Measurements from ENCODE around the gene TP53. TPM values are rescaled to one million over a fixed set of nuclear protein-coding genes. Genes with fewer than 3 reads are reported as not detected.

Gene TP53
- total RNA-seq, 1 experiment from 2014 or later: 129 TPM

DNA sequence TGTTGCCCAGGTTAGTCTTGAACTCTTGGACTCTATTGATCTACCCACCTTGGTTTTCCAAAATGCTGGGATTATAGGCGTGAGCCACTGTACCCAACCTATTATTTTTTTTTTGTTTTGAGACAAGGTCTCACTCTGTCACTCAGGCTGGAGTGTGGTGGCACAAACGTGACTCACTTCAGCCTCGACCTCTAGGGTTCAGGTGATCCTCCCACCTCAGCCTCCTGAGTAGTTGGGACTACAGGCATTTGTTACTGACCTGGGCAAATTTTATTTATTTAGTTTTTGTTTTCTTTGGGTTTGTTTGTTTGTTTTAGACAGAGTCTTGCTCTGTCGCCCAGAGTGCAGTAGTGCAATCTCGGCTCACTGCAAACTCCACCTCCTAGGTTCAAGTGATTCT is 63.6 kb downstream of the TP53 start:
- H3K9me3 ChIP-seq (ENCODE audit: control insufficient read depth, insufficient read depth, low read depth, low read length): no peaks in the 10 kb centered on the region
- intact Hi-C loops (cut with micrococcal nuclease; ENCODE audit: unreplicated experiment) (no loop called here), in situ Hi-C loops (cut with HindIII; ENCODE audit: low pct_unique_long_range_greater_than_20kb, low sequenced_read_pairs) (no loop called here)
- BruUV-seq (replicated peaks): no TSS peak
- no peaks in the 10 kb centered on the region for H3K36me3 ChIP-seq (ENCODE audit: control insufficient read depth, insufficient read depth, low read length)
- no peak for TF ChIP-seq POLR2AphosphoS5 (IDR thresholded peaks at IDR 0.05; ENCODE audit: low read depth, low read length)
- no peak for TF ChIP-seq CTCF (IDR thresholded peaks at IDR 0.05)
- TF ChIP-seq, protein P1, sequence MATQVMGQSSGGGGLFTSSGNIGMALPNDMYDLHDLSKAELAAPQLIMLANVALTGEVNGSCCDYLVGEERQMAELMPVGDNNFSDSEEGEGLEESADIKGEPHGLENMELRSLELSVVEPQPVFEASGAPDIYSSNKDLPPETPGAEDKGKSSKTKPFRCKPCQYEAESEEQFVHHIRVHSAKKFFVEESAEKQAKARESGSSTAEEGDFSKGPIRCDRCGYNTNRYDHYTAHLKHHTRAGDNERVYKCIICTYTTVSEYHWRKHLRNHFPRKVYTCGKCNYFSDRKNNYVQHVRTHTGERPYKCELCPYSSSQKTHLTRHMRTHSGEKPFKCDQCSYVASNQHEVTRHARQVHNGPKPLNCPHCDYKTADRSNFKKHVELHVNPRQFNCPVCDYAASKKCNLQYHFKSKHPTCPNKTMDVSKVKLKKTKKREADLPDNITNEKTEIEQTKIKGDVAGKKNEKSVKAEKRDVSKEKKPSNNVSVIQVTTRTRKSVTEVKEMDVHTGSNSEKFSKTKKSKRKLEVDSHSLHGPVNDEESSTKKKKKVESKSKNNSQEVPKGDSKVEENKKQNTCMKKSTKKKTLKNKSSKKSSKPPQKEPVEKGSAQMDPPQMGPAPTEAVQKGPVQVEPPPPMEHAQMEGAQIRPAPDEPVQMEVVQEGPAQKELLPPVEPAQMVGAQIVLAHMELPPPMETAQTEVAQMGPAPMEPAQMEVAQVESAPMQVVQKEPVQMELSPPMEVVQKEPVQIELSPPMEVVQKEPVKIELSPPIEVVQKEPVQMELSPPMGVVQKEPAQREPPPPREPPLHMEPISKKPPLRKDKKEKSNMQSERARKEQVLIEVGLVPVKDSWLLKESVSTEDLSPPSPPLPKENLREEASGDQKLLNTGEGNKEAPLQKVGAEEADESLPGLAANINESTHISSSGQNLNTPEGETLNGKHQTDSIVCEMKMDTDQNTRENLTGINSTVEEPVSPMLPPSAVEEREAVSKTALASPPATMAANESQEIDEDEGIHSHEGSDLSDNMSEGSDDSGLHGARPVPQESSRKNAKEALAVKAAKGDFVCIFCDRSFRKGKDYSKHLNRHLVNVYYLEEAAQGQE (IDR thresholded peaks at IDR 0.05; ENCODE audit: insufficient read depth in 1 of 2, low read depth in 2 of 2, low read length in 1 of 2): no peak
- TF ChIP-seq SIN3A (IDR thresholded peaks at IDR 0.05; ENCODE audit: borderline replicate concordance, insufficient read depth, low read depth, low read length): no peak
- no peak for TF ChIP-seq TCF7L2 (IDR thresholded peaks at IDR 0.05; ENCODE audit: low read depth, low read length)
- H3K27ac ChIP-seq (ENCODE audit: low read length): no peak overlapping the region
- CTCF ChIA-PET: no interaction called here
- DNase-seq (ENCODE audit: low read depth, low spot score) (no peak), ATAC-seq (no peak)
- POLR2A ChIA-PET: no interaction called here
- peaks cover 7% of the 10 kb centered on the region for H3K4me1 ChIP-seq (ENCODE audit: control insufficient read depth, insufficient read depth, low read length)
- H3K27me3 ChIP-seq (ENCODE audit: control insufficient read depth, insufficient read depth, low read length): no peaks in the 10 kb centered on the region
- no peak overlapping the region for H3K4me3 ChIP-seq (ENCODE audit: low read depth in 2 of 2, low read length in 2 of 2)

- in situ Hi-C loops (cut with HindIII; ENCODE audit: low pct_unique_long_range_greater_than_20kb, low sequenced_read_pairs): no loop called here
- CTCF ChIA-PET: no interaction called here
- no peaks in the 10 kb centered on the region for H3K9me3 ChIP-seq (ENCODE audit: control insufficient read depth, insufficient read depth, low read depth, low read length)
- no peak for TF ChIP-seq TCF7L2 (IDR thresholded peaks at IDR 0.05; ENCODE audit: low read depth, low read length)
- TF ChIP-seq POLR2AphosphoS5 (IDR thresholded peaks at IDR 0.05; ENCODE audit: low read depth, low read length): no peak
- TF ChIP-seq SIN3A (IDR thresholded peaks at IDR 0.05; ENCODE audit: borderline replicate concordance, insufficient read depth, low read depth, low read length): no peak
- TF ChIP-seq, protein P1 (IDR thresholded peaks at IDR 0.05; ENCODE audit: insufficient read depth in 1 of 2, low read depth in 2 of 2, low read length in 1 of 2): no peak
- no peak for TF ChIP-seq CTCF (IDR thresholded peaks at IDR 0.05)
- H3K27ac ChIP-seq (ENCODE audit: low read length): no peak overlapping the region
- no peaks in the 10 kb centered on the region for H3K36me3 ChIP-seq (ENCODE audit: control insufficient read depth, insufficient read depth, low read length)
- BruUV-seq (replicated peaks): no TSS peak
- H3K4me3 ChIP-seq (ENCODE audit: low read depth in 2 of 2, low read length in 2 of 2): no peak overlapping the region
- intact Hi-C loops (cut with micrococcal nuclease; ENCODE audit: unreplicated experiment): no loop called here
- H3K27me3 ChIP-seq (ENCODE audit: control insufficient read depth, insufficient read depth, low read length): no peaks in the 10 kb centered on the region
- POLR2A ChIA-PET: interaction anchor here (0.6 kb wide), 1 partner anchor 81 kb away, joined by 4 read pairs; no protein-coding TSS in a partner anchor
- no peaks in the 10 kb centered on the region for H3K4me1 ChIP-seq (ENCODE audit: control insufficient read depth, insufficient read depth, low read length)
- DNase-seq (ENCODE audit: low read depth, low spot score): no peak
- no peak for ATAC-seq
Observed at GRCh38 chr17:7620835-7621234, 66.5 kb downstream of the TP53 start.
